GM18507 (cell line): ENCODE results near the gene DYNC1I1.

Experiments used
- DNase-seq: peaks from one replicate; pipeline ENCODE4 v3.0.0; 2011; ENCODE audit warnings: low read depth; ENCODE audit not compliant: insufficient read length; ENCODE audit errors: extremely low spot score
- FAIRE-seq: peaks from 2 replicates; lab custom pipeline; 2011; peaks lifted over from hg19 to GRCh38; lab: Jason Lieb, UNC

The DYNC1I1 gene

GRCh38 chr7:95772298-95772770 is at the start of gene DYNC1I1:
Gene DYNC1I1 (plus strand): TSS chr7:95772554. CDS start chr7:95804730, 32,176 bp downstream.
- FAIRE-seq: peak; percentile 36
- peak; percentile 43 for DNase-seq

DNA sequence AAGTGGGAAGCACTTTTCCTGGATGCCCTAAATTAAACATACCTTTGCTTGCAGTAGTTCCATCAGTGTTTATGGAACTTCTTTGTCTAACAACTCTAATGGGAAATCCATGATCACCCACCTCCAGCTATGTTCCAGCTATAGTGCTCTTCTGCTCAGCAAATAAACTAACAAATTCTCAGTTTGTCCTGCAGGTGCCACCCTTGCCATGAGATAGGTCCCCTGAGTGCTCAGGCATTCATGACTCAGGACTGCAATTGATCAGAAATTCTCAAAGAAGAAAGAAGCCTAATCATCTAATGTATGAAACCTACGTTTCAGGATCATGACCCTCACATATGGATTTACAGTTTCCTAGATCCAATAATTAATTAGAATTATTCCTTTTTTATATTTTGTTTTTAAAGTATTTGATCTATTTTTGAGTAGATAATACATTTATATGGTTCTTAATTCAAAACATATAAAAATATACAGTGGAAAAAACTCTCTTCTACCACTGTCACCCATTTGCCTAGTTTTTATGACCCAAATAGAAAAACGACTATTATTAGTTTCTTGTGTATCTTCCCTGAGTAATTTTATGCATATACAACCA is 48.7 kb upstream of the DYNC1I1 start:
- peak; percentile 21 for FAIRE-seq
- no peak for DNase-seq

- FAIRE-seq (no peak), DNase-seq (no peak)
Measured at GRCh38 chr7:95725205-95725604, 47.1 kb upstream of the DYNC1I1 start.

GRCh38 chr7:95730493-95731280 is 41.7 kb upstream of the DYNC1I1 start:
- FAIRE-seq (no peak), DNase-seq (no peak)

- DNase-seq (no peak), FAIRE-seq (no peak)
Measured at GRCh38 chr7:95736635-95737034, 35.7 kb upstream of the DYNC1I1 start.

GRCh38 chr7:95737828-95738505 is 34.4 kb upstream of the DYNC1I1 start:
- DNase-seq: no peak
- FAIRE-seq: no peak

- FAIRE-seq: no peak
Measured at GRCh38 chr7:95749044-95749443, 23.3 kb upstream of the DYNC1I1 start.

GRCh38 chr7:95749515-95749914 is 22.8 kb upstream of the DYNC1I1 start:
- FAIRE-seq (no peak), DNase-seq (no peak)

More at GRCh38 chr7:95749044-95749443, 23.3 kb upstream of the DYNC1I1 start:
- DNase-seq: no peak

- DNase-seq: no peak
- no peak for FAIRE-seq
Measured at GRCh38 chr7:95753440-95753839, 18.9 kb upstream of the DYNC1I1 start.

GRCh38 chr7:95755277-95755934 is 16.9 kb upstream of the DYNC1I1 start:
- DNase-seq: no peak
- no peak for FAIRE-seq

DNA sequence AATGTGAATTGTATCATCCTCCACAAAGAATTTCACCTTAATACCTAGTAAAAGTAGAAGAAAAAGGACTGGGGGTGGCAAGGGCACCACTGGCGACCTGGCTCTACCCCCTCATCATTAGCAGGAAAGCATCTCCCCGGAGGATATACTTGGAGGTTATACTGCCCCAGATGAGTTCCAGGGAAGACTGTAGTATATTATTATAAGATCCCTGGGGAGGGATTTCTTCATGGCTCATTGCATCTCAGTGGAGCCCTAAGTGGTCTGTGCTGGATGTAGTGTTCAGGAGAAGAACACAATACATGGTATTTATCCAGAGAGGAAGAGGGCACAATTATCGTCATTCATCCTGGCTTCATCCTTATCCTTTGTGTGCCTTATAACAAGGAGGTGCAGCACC is 14.2 kb upstream of the DYNC1I1 start:
- no peak for DNase-seq
- no peak for FAIRE-seq

DNA sequence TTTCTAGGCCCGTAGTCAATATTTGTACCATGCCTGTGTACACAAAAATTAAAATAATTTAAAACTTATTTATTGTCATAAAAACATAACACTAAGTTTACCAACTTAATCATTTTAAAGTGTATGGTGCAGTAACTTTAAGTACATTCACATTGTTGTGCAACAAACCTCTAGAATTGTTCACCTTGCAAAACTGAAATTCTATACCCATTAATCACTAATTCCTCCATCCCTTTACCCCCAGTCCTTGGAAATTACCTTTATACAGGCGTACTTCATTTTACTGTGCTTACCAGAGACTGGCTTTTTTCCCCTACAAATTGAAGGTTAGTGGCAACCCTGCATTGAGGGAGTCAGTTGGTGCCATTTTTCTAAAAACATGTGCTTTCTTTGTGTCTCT is 6.3 kb upstream of the DYNC1I1 start:
- DNase-seq: no peak
- no peak for FAIRE-seq

- peak; percentile 38 for FAIRE-seq
Measured at GRCh38 chr7:95766657-95767056, 5.7 kb upstream of the DYNC1I1 start.

GRCh38 chr7:95772771-95773581 is 622 bp downstream of the DYNC1I1 start:
- no peak for FAIRE-seq

More at GRCh38 chr7:95766657-95767056, 5.7 kb upstream of the DYNC1I1 start:
- DNase-seq: no peak

GRCh38 chr7:95776561-95777185 is 4.3 kb downstream of the DYNC1I1 start:
- FAIRE-seq (no peak), DNase-seq (no peak)

More at GRCh38 chr7:95772771-95773581, 622 bp downstream of the DYNC1I1 start:
- no peak for DNase-seq

- DNase-seq: no peak
- FAIRE-seq: no peak
Measured at GRCh38 chr7:95777269-95777668, 4.9 kb downstream of the DYNC1I1 start.

- FAIRE-seq (no peak), DNase-seq (no peak)
Measured at GRCh38 chr7:95780665-95781064, 8.3 kb downstream of the DYNC1I1 start.

- FAIRE-seq (no peak), DNase-seq (no peak)
Measured at GRCh38 chr7:95781961-95782586, 9.7 kb downstream of the DYNC1I1 start.
